Esophagus squamous epithelium (tissue), 5 donors: ENCODE results near the gene DDX55. TPM values are rescaled to one million over a fixed set of nuclear protein-coding genes. Genes with fewer than 3 reads are reported as not detected.
"Not testable (repeated sequence)": the region's sequence is repeated elsewhere in the genome, so short reads cannot be mapped to it uniquely, and the experiment has no call there.

Experiments
- DNase-seq: peaks from one replicate; lab custom pipeline; 2025; lab: John Stamatoyannopoulos, UW
- H3K27ac ChIP-seq, 4 donors: fragments of 200-600 bp; sonication (generic); one replicate each; pipeline ENCODE4 v1.5.1; 2016 to 2019; ENCODE audit warnings: mild to moderate bottlenecking in 1 of 4
- H3K27me3 ChIP-seq, 4 donors: fragments of 200-600 bp; sonication (generic); 1 replicate in 3 of 4; 2 replicates in 1 of 4; pipeline versions ENCODE4 v1.5.1 to v1.6.0; 2017 to 2021; ENCODE audit warnings: antibody characterized with exemption in 1 of 4
- H3K36me3 ChIP-seq, 3 donors: fragments of 200-600 bp; sonication (generic); one replicate each; pipeline ENCODE4 v1.5.1; 2016 to 2019
- H3K4me1 ChIP-seq, 3 donors: fragments of 200-600 bp; sonication (generic); one replicate each; pipeline ENCODE4 v1.5.1; 2017 to 2019
- H3K4me3 ChIP-seq, 4 donors: fragments of 200-600 bp; sonication (generic); 1 replicate in 3 of 4; 2 replicates in 1 of 4; pipeline ENCODE4 v1.5.1; 2016 to 2019; ENCODE audit warnings: mild to moderate bottlenecking in 2 of 4, moderate library complexity in 1 of 4
- H3K9me3 ChIP-seq, 3 donors: fragments of 200-600 bp; sonication (generic); one replicate each; pipeline ENCODE4 v1.5.1; 2016 to 2019
- POLR2A ChIP-seq, 4 donors: fragments of 450-650 bp; IDR thresholded peaks; one replicate each; pipeline ENCODE4 v1.6.1; 2017; ENCODE audit warnings: antibody characterized with exemption in 4 of 4, mild to moderate bottlenecking in 4 of 4, moderate library complexity in 3 of 4
- WGBS, 2 donors: methylation state at CpG; one replicate each; pipeline ENCODE4 v1.1.5; 2018; 5-methylcytosine and 5-hydroxymethylcytosine counted together
- intact Hi-C: fragments of 100-400 bp; cut with DNase I; formaldehyde crosslinking; loops from one replicate; pipeline ENCODE4 v1.15.0; 2022
- total RNA-seq, 4 donors: library from RNA; depleted of rRNA; stranded (reverse); fragments of >200 nt; gene quantifications; one replicate each; pipeline ENCODE4 v1.1.0, GENCODE V29; 2016
- TF ChIP-seq, protein P1 (sequence below), 6 experiments: fragments of 450-650 bp in 4 of 6; fragments of 200-600 bp in 2 of 6; sonication (generic) in 2 of 6; IDR thresholded peaks; one replicate each; pipeline ENCODE4 v1.5.1; 2016 to 2019; ENCODE audit warnings: antibody characterized with exemption in 6 of 6, mild to moderate bottlenecking in 4 of 6, moderate library complexity in 4 of 6
- donor health status: DM: yes; HTN: yes; CAD: no.

The DDX55 gene
- total RNA-seq, 4 donors from 2014 or later: 18.7 to 28.3 (median 20.3) TPM

GRCh38 chr12:123572391-123572790, 29.5 kb upstream of the DDX55 start:
- WGBS, 2 donors: 36 to 61% methylated on average over 2 of the region's 2 CpGs

DNA sequence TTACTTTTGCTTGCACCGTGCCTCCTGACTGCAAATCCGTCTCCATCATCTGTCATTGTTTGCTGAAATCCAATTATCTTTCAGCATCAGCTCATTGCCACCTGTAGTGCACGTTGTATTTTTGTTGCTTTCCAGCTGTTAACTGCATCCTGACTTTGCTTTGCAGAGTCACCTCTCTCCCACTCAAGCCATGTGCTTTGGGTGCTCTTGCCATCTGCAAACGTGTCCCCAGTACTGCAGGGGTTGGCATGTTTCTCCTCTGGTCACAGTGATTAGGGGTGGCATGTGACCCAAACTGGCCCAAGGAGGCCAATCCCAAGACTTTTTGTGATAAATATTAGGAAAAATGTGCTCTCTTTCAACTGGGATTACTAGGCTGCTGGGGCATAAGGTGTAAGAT, 28.0 kb upstream of the DDX55 start:
- no peak overlapping the region for H3K27ac ChIP-seq
- no peaks in the 10 kb centered on the region for H3K9me3 ChIP-seq
- no peak overlapping the region for H3K4me3 ChIP-seq
- no peak for DNase-seq
- TF ChIP-seq POLR2A (IDR thresholded peaks at IDR 0.05): no peak
- TF ChIP-seq, protein P1, sequence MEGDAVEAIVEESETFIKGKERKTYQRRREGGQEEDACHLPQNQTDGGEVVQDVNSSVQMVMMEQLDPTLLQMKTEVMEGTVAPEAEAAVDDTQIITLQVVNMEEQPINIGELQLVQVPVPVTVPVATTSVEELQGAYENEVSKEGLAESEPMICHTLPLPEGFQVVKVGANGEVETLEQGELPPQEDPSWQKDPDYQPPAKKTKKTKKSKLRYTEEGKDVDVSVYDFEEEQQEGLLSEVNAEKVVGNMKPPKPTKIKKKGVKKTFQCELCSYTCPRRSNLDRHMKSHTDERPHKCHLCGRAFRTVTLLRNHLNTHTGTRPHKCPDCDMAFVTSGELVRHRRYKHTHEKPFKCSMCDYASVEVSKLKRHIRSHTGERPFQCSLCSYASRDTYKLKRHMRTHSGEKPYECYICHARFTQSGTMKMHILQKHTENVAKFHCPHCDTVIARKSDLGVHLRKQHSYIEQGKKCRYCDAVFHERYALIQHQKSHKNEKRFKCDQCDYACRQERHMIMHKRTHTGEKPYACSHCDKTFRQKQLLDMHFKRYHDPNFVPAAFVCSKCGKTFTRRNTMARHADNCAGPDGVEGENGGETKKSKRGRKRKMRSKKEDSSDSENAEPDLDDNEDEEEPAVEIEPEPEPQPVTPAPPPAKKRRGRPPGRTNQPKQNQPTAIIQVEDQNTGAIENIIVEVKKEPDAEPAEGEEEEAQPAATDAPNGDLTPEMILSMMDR (IDR thresholded peaks at IDR 0.05): no peak
- peaks cover 0 to 10% (median 3%) of the 10 kb centered on the region in 3 donors for H3K4me1 ChIP-seq
- no peaks in the 10 kb centered on the region for H3K27me3 ChIP-seq
- WGBS, 2 donors: 22 to 23% methylated on average over 3 to 4 of the region's 4 CpGs
- intact Hi-C loops: no loop called here
- H3K36me3 ChIP-seq: no peaks in the 10 kb centered on the region

More at GRCh38 chr12:123572391-123572790, 29.5 kb upstream of the DDX55 start:
- Histone ChIP-seq H3K27me3 (no peaks in the 10 kb centered on the region), H3K9me3 (no peaks in the 10 kb centered on the region), H3K27ac (no peak overlapping the region), H3K4me3 (no peak overlapping the region), H3K4me1 (peaks cover 0 to 10% (median 3%) of the 10 kb centered on the region in 3 donors), H3K36me3 (no peaks in the 10 kb centered on the region)
- no peak for DNase-seq
- intact Hi-C loops: no loop called here
- no peak for TF ChIP-seq POLR2A (IDR thresholded peaks at IDR 0.05)

DNA sequence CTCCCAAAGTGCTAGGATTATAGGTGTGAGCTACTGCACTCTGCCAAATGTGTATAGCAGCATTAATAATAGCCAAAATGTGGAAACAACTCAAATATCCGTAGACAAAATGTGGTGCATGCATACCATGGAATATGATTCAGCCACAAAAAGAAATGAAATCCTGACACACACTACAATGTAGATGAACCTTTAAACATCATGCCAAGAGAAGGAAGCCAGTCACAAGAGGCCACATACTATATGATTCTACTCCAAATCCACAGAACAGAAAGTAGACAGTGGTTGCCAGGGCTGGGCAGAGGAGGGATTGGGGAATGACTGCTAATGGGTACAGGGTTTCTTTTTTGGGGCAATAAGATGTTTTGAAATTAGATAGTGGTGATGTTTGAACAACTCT, 25.3 kb upstream of the DDX55 start:
- Histone ChIP-seq H3K4me3 (no peak overlapping the region), H3K27ac (no peak overlapping the region), H3K4me1 (peaks cover 0 to under 1% (median 0%) of the 10 kb centered on the region in 3 donors), H3K36me3 (no peaks in the 10 kb centered on the region), H3K9me3 (no peaks in the 10 kb centered on the region), H3K27me3 (no peaks in the 10 kb centered on the region)
- TF ChIP-seq, protein P1 (IDR thresholded peaks at IDR 0.05): no peak
- intact Hi-C loops: no loop called here
- WGBS, 2 donors: 57 to 73% methylated on average over 1 of the region's 1 CpG
- DNase-seq: no peak

- 87 to 91% methylated on average over 3 of the region's 3 CpGs for WGBS, 2 donors
Measured at GRCh38 chr12:123578243-123578642, 23.7 kb upstream of the DDX55 start.

GRCh38 chr12:123578829-123579228, 23.1 kb upstream of the DDX55 start:
- WGBS, 2 donors: 75 to 91% methylated on average over 1 to 3 of the region's 4 CpGs
- H3K27me3 ChIP-seq, DNase-seq, H3K36me3 ChIP-seq, H3K9me3 ChIP-seq, H3K27ac ChIP-seq, H3K4me3 ChIP-seq, intact Hi-C loops: not testable (repeated sequence)
- peaks cover 7 to 20% (median 16%) of the 10 kb centered on the region in 3 donors for H3K4me1 ChIP-seq

More at GRCh38 chr12:123578243-123578642, 23.7 kb upstream of the DDX55 start:
- Histone ChIP-seq H3K4me3 (no peak overlapping the region), H3K4me1 (peaks cover 6 to 17% (median 14%) of the 10 kb centered on the region in 3 donors), H3K9me3 (no peaks in the 10 kb centered on the region), H3K27ac (no peak overlapping the region), H3K27me3 (no peaks in the 10 kb centered on the region), H3K36me3 (no peaks in the 10 kb centered on the region)
- no peak for DNase-seq
- TF ChIP-seq, protein P1 (IDR thresholded peaks at IDR 0.05): no peak
- no peak for TF ChIP-seq POLR2A (IDR thresholded peaks at IDR 0.05)
- intact Hi-C loops: no loop called here

DNA sequence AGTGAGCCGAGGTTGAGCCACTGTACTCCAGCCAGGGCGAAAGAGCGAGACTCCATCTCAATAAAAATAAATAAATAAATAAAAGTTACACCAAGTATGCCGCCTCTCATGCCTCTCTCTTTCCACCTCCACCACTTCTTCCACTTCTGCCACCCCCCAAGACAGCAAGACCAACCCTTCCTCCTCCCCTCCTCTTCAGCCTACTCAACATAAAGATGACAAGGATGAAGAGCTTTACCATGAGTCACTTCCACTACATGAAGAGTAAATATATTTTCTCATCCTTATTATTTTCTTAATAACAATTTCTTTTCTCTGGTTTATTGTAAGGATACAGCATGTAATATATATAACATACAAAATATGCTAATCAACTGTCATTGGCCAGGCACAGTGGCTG, 21.1 kb upstream of the DDX55 start:
- intact Hi-C loops: no loop called here
- TF ChIP-seq POLR2A (IDR thresholded peaks at IDR 0.05): no peak
- TF ChIP-seq, protein P1 (IDR thresholded peaks at IDR 0.05): no peak
- no peak for DNase-seq
- Histone ChIP-seq H3K27ac (no peak overlapping the region), H3K27me3 (no peaks in the 10 kb centered on the region), H3K36me3 (no peaks in the 10 kb centered on the region), H3K9me3 (no peaks in the 10 kb centered on the region), H3K4me1 (peaks cover 7 to 28% (median 23%) of the 10 kb centered on the region in 3 donors), H3K4me3 (no peak overlapping the region)
- WGBS, 2 donors: 90 to 97% methylated on average over 4 of the region's 4 CpGs
